GM23338 (cell line): ENCODE data around the gene NTRK1. TPM values are rescaled to one million over a fixed set of nuclear protein-coding genes. Genes with fewer than 3 reads are reported as not detected.

Source experiments
- ATAC-seq: fragments of 200-7000 bp; cut with Tn5 transposase; 3 replicates; pipeline ENCODE4 v1.9.1; 2020
- DNase-seq: peaks from one replicate; pipeline ENCODE4 v3.0.0-alpha.2; 2015; ENCODE audit warnings: low spot score
- H2AFZ ChIP-seq: fragments of 200-600 bp; sonication (generic); 2 replicates; pipeline ENCODE4 v1.8.0; 2016; ENCODE audit warnings: antibody characterized with exemption, mild to moderate bottlenecking, moderate library complexity
- H3F3A ChIP-seq: fragments of 200-600 bp; sonication (generic); replicated peaks from 2 replicates; pipeline ENCODE4 v1.8.0; 2017; ENCODE audit warnings: antibody characterized with exemption, mixed run types, low read depth
- H3K27ac ChIP-seq: fragments of 200-600 bp; sonication (generic); 2 replicates; pipeline ENCODE4 v1.6.1; 2016; ENCODE audit warnings: low read depth
- H3K27me3 ChIP-seq: fragments of 200-600 bp; sonication (generic); 2 replicates; pipeline ENCODE4 v1.8.0; 2016; ENCODE audit warnings: mild to moderate bottlenecking, mixed run types, moderate library complexity; ENCODE audit not compliant: insufficient read depth
- H3K36me3 ChIP-seq: fragments of 200-600 bp; sonication (generic); 2 replicates; pipeline ENCODE4 v1.8.0; 2016; ENCODE audit warnings: mild to moderate bottlenecking; ENCODE audit not compliant: insufficient read depth
- H3K4me1 ChIP-seq: fragments of 200-600 bp; sonication (generic); 2 replicates; pipeline ENCODE4 v1.8.0; 2016; ENCODE audit warnings: mild to moderate bottlenecking, moderate library complexity; ENCODE audit not compliant: insufficient read depth
- H3K4me2 ChIP-seq: fragments of 200-600 bp; sonication (generic); 2 replicates; pipeline ENCODE4 v1.7.1; 2017; ENCODE audit warnings: mixed run types
- H3K4me3 ChIP-seq: fragments of 200-600 bp; sonication (generic); 2 replicates; pipeline ENCODE4 v1.6.1; 2016; ENCODE audit warnings: mixed run types
- H3K79me2 ChIP-seq: fragments of 200-600 bp; sonication (generic); replicated peaks from 2 replicates; pipeline ENCODE4 v1.8.0; 2017; ENCODE audit warnings: mild to moderate bottlenecking; ENCODE audit not compliant: insufficient read depth
- H3K9me2 ChIP-seq: fragments of 200-600 bp; sonication (generic); 2 replicates; pipeline ENCODE4 v1.8.0; 2017; ENCODE audit not compliant: insufficient read depth
- H4K20me1 ChIP-seq: fragments of 200-600 bp; sonication (generic); replicated peaks from 2 replicates; pipeline ENCODE4 v1.8.0; 2017; ENCODE audit warnings: mild to moderate bottlenecking; ENCODE audit not compliant: insufficient read depth
- H3K27ac Mint-ChIP-seq: 2 replicates; pipeline ENCODE4 v1.8.0; 2020; ENCODE audit warnings: inconsistent platforms, mild to moderate bottlenecking, moderate library complexity, mixed read lengths
- H3K27me3 Mint-ChIP-seq: 3 replicates; pipeline ENCODE4 v1.8.0; 2022; ENCODE audit warnings: low read depth, mild to moderate bottlenecking, moderate library complexity, mixed read lengths, inconsistent platforms; ENCODE audit not compliant: insufficient read depth, poor library complexity
- H3K36me3 Mint-ChIP-seq: 3 replicates; pipeline ENCODE4 v1.8.0; 2021; ENCODE audit warnings: low read depth, mild to moderate bottlenecking, inconsistent platforms, moderate library complexity, mixed read lengths
- H3K4me1 Mint-ChIP-seq: 3 replicates; pipeline ENCODE4 v1.8.0; 2020; ENCODE audit warnings: mild to moderate bottlenecking, inconsistent platforms, mixed read lengths
- H3K4me3 Mint-ChIP-seq: 3 replicates; pipeline ENCODE4 v1.8.0; 2021; ENCODE audit warnings: moderate library complexity, mild to moderate bottlenecking, inconsistent platforms, mixed read lengths
- H3K9me3 Mint-ChIP-seq: 3 replicates; pipeline ENCODE4 v1.8.0; 2020; ENCODE audit warnings: moderate library complexity, mild to moderate bottlenecking, inconsistent platforms, mixed read lengths
- CREB1 ChIP-seq: fragments of 250-450 bp; sonication (Bioruptor Pico); IDR thresholded peaks from 2 replicates; pipeline ENCODE4 v1.5.0; 2020; ENCODE audit warnings: low read depth, mild to moderate bottlenecking, moderate library complexity
- EZH2 ChIP-seq: fragments of 200-600 bp; sonication (generic); IDR thresholded peaks from one replicate; pipeline ENCODE4 v1.8.0; 2017; ENCODE audit warnings: antibody characterized with exemption, mild to moderate bottlenecking, low read depth; ENCODE audit not compliant: unreplicated experiment
- EZH2phosphoT487 ChIP-seq: fragments of 200-600 bp; sonication (generic); IDR thresholded peaks from one replicate; pipeline ENCODE4 v1.8.1; 2018; ENCODE audit warnings: antibody characterized with exemption; ENCODE audit not compliant: unreplicated experiment
- JUNB ChIP-seq: IDR thresholded peaks from one replicate; pipeline ENCODE4 v1.6.1; 2016; ENCODE audit warnings: antibody characterized with exemption; ENCODE audit not compliant: unreplicated experiment
- NANOG ChIP-seq: IDR thresholded peaks from 2 replicates; pipeline ENCODE4 v1.6.1; 2016; ENCODE audit warnings: antibody characterized with exemption, borderline replicate concordance
- POLR2AphosphoS5 ChIP-seq: IDR thresholded peaks from 2 replicates; pipeline ENCODE4 v1.6.1; 2016; ENCODE audit warnings: antibody characterized with exemption, low read depth
- STAT1 ChIP-seq: IDR thresholded peaks from one replicate; pipeline ENCODE4 v1.6.1; 2016; ENCODE audit warnings: antibody characterized with exemption; ENCODE audit not compliant: unreplicated experiment
- ZNF114 ChIP-seq: fragments of 250-450 bp; sonication (Bioruptor Pico); IDR thresholded peaks from 2 replicates; pipeline ENCODE4 v1.5.0; 2020; ENCODE audit warnings: mild to moderate bottlenecking, moderate library complexity
- ZNF331 ChIP-seq: fragments of 250-450 bp; sonication (Bioruptor Pico); IDR thresholded peaks from 2 replicates; pipeline ENCODE4 v1.5.0; 2020; ENCODE audit warnings: low read depth, mild to moderate bottlenecking, moderate library complexity
- polyA plus RNA-seq: library from polyadenylated mRNA; unstranded; fragments of >200 nt; fragmentation: Nextera tagmentation; extraction: Ambion mirVana; gene quantifications from 2 replicates; pipeline ENCODE4 v1.2.1, GENCODE V29; 2016
- total RNA-seq: library from RNA; depleted of rRNA; stranded (reverse); fragments of >200 nt; shearing (Covaris generic); gene quantifications from 2 replicates; pipeline ENCODE4 v1.2.3, GENCODE V29; 2014
- TF ChIP-seq, protein P1 (sequence below): fragments of 250-450 bp; sonication (Bioruptor Pico); IDR thresholded peaks from 2 replicates; pipeline ENCODE4 v1.5.0; 2020; ENCODE audit warnings: mild to moderate bottlenecking, moderate library complexity
- TF ChIP-seq, protein P2 (sequence below), 2 experiments: fragments of 200-600 bp in 1 of 2; sonication (generic) in 1 of 2; conservative IDR thresholded peaks; 2 replicates each; pipeline versions ENCODE4 v1.5.1 to v1.6.1; 2016 to 2017; ENCODE audit warnings: antibody characterized with exemption in 2 of 2, low read depth in 2 of 2, mild to moderate bottlenecking in 2 of 2, moderate library complexity in 1 of 2
- TF ChIP-seq, protein P3 (sequence below): IDR thresholded peaks from 2 replicates; pipeline ENCODE4 v1.6.1; 2016; ENCODE audit warnings: antibody characterized with exemption
- TF ChIP-seq, protein P4 (sequence below): IDR thresholded peaks from one replicate; pipeline ENCODE4 v1.6.1; 2018; ENCODE audit warnings: antibody characterized with exemption; ENCODE audit not compliant: unreplicated experiment

The NTRK1 gene
- total and polyA plus RNA-seq, 2 experiments from 2014 or later: 0.42 to 0.45 TPM

DNA sequence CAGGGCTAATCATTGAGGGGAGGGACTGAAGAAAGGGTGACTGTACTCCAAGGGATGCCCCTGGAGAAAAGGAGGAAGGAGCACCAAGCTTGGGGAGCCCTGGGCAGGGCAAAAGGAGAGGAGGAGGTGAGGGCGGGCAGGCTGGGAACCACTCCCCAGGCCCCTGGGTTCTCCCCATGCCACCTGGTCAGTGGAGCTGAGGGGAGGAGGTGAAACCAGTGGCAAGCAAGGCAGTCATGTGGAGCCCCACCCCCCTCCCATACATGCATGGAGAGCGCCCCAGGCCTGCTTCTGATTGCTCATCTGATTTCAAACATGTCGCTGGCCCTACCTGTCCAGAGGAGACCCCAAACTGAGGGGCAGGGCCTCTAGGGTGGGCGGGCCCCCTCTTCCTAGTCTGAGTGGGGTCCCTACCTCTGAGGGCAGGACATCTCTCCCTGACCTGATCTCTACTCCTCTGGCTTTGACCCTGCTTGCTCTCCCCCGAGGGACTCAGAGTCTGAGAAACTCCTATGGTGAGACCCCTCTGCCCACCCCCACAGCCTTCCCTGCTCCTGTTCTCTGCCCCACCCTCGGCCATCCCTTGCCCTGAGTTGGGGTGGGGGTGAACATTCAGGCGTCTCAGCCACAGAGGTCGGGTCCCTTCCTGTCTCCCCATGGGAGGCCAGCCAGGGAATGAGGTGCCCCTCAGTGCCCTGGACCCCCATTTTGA lies 20.3 kb upstream of the NTRK1 start:
- Histone ChIP-seq H3K4me3 (no peak overlapping the region), H3K27me3 (peaks cover 61% of the 10 kb centered on the region), H3K36me3 (no peaks in the 10 kb centered on the region), H4K20me1 (no peaks in the 10 kb centered on the region; the same call in 1 of the 2 replicates), H3K9me2 (no peaks in the 10 kb centered on the region), H3K27ac (no peak overlapping the region), H2AFZ (no peak overlapping the region), H3K4me1 (peaks cover 13% of the 10 kb centered on the region; the same call in 1 of the 2 replicates), H3F3A (no peaks in the 10 kb centered on the region), H3K79me2 (no peaks in the 10 kb centered on the region), H3K4me2 (no peak overlapping the region)
- Mint-ChIP-seq H3K4me3 (no peak overlapping the region), H3K9me3 (no peaks in the 10 kb centered on the region), H3K27me3 (peaks cover 53% of the 10 kb centered on the region), H3K27ac (no peak overlapping the region), H3K4me1 (peaks cover 19% of the 10 kb centered on the region), H3K36me3 (no peaks in the 10 kb centered on the region)
- ATAC-seq (no peak), DNase-seq (no peak)
- TF ChIP-seq, protein P1, sequence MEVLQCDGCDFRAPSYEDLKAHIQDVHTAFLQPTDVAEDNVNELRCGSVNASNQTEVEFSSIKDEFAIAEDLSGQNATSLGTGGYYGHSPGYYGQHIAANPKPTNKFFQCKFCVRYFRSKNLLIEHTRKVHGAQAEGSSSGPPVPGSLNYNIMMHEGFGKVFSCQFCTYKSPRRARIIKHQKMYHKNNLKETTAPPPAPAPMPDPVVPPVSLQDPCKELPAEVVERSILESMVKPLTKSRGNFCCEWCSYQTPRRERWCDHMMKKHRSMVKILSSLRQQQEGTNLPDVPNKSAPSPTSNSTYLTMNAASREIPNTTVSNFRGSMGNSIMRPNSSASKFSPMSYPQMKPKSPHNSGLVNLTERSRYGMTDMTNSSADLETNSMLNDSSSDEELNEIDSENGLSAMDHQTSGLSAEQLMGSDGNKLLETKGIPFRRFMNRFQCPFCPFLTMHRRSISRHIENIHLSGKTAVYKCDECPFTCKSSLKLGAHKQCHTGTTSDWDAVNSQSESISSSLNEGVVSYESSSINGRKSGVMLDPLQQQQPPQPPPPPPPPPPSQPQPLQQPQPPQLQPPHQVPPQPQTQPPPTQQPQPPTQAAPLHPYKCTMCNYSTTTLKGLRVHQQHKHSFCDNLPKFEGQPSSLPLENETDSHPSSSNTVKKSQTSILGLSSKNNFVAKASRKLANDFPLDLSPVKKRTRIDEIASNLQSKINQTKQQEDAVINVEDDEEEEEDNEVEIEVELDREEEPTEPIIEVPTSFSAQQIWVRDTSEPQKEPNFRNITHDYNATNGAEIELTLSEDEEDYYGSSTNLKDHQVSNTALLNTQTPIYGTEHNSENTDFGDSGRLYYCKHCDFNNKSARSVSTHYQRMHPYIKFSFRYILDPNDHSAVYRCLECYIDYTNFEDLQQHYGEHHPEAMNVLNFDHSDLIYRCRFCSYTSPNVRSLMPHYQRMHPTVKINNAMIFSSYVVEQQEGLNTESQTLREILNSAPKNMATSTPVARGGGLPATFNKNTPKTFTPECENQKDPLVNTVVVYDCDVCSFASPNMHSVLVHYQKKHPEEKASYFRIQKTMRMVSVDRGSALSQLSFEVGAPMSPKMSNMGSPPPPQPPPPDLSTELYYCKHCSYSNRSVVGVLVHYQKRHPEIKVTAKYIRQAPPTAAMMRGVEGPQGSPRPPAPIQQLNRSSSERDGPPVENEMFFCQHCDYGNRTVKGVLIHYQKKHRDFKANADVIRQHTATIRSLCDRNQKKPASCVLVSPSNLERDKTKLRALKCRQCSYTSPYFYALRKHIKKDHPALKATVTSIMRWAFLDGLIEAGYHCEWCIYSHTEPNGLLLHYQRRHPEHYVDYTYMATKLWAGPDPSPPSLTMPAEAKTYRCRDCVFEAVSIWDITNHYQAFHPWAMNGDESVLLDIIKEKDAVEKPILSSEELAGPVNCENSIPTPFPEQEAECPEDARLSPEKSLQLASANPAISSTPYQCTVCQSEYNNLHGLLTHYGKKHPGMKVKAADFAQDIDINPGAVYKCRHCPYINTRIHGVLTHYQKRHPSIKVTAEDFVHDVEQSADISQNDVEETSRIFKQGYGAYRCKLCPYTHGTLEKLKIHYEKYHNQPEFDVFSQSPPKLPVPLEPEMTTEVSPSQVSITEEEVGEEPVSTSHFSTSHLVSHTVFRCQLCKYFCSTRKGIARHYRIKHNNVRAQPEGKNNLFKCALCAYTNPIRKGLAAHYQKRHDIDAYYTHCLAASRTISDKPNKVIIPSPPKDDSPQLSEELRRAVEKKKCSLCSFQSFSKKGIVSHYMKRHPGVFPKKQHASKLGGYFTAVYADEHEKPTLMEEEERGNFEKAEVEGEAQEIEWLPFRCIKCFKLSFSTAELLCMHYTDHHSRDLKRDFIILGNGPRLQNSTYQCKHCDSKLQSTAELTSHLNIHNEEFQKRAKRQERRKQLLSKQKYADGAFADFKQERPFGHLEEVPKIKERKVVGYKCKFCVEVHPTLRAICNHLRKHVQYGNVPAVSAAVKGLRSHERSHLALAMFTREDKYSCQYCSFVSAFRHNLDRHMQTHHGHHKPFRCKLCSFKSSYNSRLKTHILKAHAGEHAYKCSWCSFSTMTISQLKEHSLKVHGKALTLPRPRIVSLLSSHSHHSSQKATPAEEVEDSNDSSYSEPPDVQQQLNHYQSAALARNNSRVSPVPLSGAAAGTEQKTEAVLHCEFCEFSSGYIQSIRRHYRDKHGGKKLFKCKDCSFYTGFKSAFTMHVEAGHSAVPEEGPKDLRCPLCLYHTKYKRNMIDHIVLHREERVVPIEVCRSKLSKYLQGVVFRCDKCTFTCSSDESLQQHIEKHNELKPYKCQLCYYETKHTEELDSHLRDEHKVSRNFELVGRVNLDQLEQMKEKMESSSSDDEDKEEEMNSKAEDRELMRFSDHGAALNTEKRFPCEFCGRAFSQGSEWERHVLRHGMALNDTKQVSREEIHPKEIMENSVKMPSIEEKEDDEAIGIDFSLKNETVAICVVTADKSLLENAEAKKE: no peak
- TF ChIP-seq CREB1 (no peak), POLR2AphosphoS5 (no peak), ZNF331 (CRISPR knock-in tag) (no peak), JUNB (no peak), NANOG (no peak), EZH2 (no peak), STAT1 (no peak), EZH2phosphoT487 (no peak), ZNF114 (CRISPR knock-in tag) (no peak)
- TF ChIP-seq, protein P2, sequence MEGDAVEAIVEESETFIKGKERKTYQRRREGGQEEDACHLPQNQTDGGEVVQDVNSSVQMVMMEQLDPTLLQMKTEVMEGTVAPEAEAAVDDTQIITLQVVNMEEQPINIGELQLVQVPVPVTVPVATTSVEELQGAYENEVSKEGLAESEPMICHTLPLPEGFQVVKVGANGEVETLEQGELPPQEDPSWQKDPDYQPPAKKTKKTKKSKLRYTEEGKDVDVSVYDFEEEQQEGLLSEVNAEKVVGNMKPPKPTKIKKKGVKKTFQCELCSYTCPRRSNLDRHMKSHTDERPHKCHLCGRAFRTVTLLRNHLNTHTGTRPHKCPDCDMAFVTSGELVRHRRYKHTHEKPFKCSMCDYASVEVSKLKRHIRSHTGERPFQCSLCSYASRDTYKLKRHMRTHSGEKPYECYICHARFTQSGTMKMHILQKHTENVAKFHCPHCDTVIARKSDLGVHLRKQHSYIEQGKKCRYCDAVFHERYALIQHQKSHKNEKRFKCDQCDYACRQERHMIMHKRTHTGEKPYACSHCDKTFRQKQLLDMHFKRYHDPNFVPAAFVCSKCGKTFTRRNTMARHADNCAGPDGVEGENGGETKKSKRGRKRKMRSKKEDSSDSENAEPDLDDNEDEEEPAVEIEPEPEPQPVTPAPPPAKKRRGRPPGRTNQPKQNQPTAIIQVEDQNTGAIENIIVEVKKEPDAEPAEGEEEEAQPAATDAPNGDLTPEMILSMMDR (conservative IDR thresholded peaks at IDR 0.05; ENCODE audit: low read depth in 2 of 2): no peak
- TF ChIP-seq, protein P3, sequence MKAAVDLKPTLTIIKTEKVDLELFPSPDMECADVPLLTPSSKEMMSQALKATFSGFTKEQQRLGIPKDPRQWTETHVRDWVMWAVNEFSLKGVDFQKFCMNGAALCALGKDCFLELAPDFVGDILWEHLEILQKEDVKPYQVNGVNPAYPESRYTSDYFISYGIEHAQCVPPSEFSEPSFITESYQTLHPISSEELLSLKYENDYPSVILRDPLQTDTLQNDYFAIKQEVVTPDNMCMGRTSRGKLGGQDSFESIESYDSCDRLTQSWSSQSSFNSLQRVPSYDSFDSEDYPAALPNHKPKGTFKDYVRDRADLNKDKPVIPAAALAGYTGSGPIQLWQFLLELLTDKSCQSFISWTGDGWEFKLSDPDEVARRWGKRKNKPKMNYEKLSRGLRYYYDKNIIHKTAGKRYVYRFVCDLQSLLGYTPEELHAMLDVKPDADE: no peak
- TF ChIP-seq, protein P4, sequence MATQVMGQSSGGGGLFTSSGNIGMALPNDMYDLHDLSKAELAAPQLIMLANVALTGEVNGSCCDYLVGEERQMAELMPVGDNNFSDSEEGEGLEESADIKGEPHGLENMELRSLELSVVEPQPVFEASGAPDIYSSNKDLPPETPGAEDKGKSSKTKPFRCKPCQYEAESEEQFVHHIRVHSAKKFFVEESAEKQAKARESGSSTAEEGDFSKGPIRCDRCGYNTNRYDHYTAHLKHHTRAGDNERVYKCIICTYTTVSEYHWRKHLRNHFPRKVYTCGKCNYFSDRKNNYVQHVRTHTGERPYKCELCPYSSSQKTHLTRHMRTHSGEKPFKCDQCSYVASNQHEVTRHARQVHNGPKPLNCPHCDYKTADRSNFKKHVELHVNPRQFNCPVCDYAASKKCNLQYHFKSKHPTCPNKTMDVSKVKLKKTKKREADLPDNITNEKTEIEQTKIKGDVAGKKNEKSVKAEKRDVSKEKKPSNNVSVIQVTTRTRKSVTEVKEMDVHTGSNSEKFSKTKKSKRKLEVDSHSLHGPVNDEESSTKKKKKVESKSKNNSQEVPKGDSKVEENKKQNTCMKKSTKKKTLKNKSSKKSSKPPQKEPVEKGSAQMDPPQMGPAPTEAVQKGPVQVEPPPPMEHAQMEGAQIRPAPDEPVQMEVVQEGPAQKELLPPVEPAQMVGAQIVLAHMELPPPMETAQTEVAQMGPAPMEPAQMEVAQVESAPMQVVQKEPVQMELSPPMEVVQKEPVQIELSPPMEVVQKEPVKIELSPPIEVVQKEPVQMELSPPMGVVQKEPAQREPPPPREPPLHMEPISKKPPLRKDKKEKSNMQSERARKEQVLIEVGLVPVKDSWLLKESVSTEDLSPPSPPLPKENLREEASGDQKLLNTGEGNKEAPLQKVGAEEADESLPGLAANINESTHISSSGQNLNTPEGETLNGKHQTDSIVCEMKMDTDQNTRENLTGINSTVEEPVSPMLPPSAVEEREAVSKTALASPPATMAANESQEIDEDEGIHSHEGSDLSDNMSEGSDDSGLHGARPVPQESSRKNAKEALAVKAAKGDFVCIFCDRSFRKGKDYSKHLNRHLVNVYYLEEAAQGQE: no peak
